Measurements from ENCODE around the gene ELK1. TPM values are rescaled to one million over a fixed set of nuclear protein-coding genes. Genes with fewer than 3 reads are reported as not detected.

The ELK1 gene
- total RNA-seq, 1 donor from 2014 or later, result 7.3 TPM

- no peaks in the 10 kb centered on the region for H3K9me3 ChIP-seq (ENCODE audit: control insufficient read depth in 3 of 3, low read length in 3 of 3)
These were observed 14.4 kb upstream of the ELK1 start for GRCh38 chrX:47664737-47665136.

DNA sequence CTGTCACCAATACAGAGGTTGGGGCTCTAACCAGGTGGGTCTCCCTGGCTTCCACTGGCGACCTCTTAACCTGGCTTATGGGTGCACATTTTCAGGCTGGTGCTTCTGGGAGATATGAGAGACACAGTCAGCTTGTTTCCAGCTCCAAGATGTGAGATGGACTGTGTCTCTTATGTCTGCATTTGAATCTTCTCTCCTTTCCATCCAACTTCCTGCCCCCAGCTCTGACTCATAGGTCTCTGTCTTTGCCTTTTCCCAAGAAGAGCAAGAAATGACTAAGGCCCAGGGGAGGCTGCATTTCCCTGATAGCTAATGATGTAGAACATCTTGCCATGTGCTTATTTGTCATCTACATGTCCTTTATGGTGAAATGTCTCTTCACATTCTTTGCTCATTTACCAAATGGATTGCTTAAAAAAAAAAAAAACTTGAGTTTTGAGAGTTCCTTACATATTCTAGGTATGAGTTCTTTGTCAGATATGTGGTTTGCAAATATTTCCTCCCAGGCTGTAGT is 11.8 kb upstream of the ELK1 start:
- peaks cover 0 to 4% (median 4%) of the 10 kb centered on the region in 3 donors for H3K36me3 ChIP-seq (ENCODE audit: control insufficient read depth in 3 of 3, insufficient read depth in 3 of 3, low read length in 3 of 3)
- H3K27me3 ChIP-seq (ENCODE audit: control insufficient read depth in 3 of 3, insufficient read depth in 3 of 3, low read length in 3 of 3), result no peaks in the 10 kb centered on the region
- H3K9me3 ChIP-seq (ENCODE audit: control insufficient read depth in 3 of 3, low read length in 3 of 3), result no peaks in the 10 kb centered on the region
- H3K4me3 ChIP-seq (ENCODE audit: low read length in 3 of 3), result no peak overlapping the region
- no peak overlapping the region for H3K9ac ChIP-seq (ENCODE audit: low read depth in 1 of 3, low read length in 3 of 3)
- H3K27ac ChIP-seq (ENCODE audit: low read depth, low read length), result no peak overlapping the region
- H3K4me1 ChIP-seq (ENCODE audit: control insufficient read depth in 3 of 3, insufficient read depth in 3 of 3, low read length in 3 of 3), result peaks cover 0 to 5% (median 0%) of the 10 kb centered on the region in 3 donors

More at GRCh38 chrX:47664737-47665136, 14.4 kb upstream of the ELK1 start:
- H3K27me3 ChIP-seq (ENCODE audit: control insufficient read depth in 3 of 3, insufficient read depth in 3 of 3, low read length in 3 of 3), result no peaks in the 10 kb centered on the region
- no peak overlapping the region for H3K9ac ChIP-seq (ENCODE audit: low read depth in 1 of 3, low read length in 3 of 3)
- no peaks in the 10 kb centered on the region for H3K4me1 ChIP-seq (ENCODE audit: control insufficient read depth in 3 of 3, insufficient read depth in 3 of 3, low read length in 3 of 3)
- H3K36me3 ChIP-seq (ENCODE audit: control insufficient read depth in 3 of 3, insufficient read depth in 3 of 3, low read length in 3 of 3), result no peaks in the 10 kb centered on the region
- H3K27ac ChIP-seq (ENCODE audit: low read depth, low read length), result no peak overlapping the region
- no peak overlapping the region for H3K4me3 ChIP-seq (ENCODE audit: low read length in 3 of 3)

GRCh38 chrX:47661539-47661938 is 11.2 kb upstream of the ELK1 start:
- Histone ChIP-seq H3K27me3 (ENCODE audit: control insufficient read depth in 3 of 3, insufficient read depth in 3 of 3, low read length in 3 of 3) (no peaks in the 10 kb centered on the region), H3K9ac (ENCODE audit: low read depth in 1 of 3, low read length in 3 of 3) (no peak overlapping the region), H3K9me3 (ENCODE audit: control insufficient read depth in 3 of 3, low read length in 3 of 3) (no peaks in the 10 kb centered on the region), H3K4me1 (ENCODE audit: control insufficient read depth in 3 of 3, insufficient read depth in 3 of 3, low read length in 3 of 3) (peaks cover 0 to 5% (median 0%) of the 10 kb centered on the region in 3 donors), H3K36me3 (ENCODE audit: control insufficient read depth in 3 of 3, insufficient read depth in 3 of 3, low read length in 3 of 3) (peaks cover 6 to 11% (median 11%) of the 10 kb centered on the region in 3 donors), H3K27ac (ENCODE audit: low read depth, low read length) (no peak overlapping the region), H3K4me3 (ENCODE audit: low read length in 3 of 3) (no peak overlapping the region)

DNA sequence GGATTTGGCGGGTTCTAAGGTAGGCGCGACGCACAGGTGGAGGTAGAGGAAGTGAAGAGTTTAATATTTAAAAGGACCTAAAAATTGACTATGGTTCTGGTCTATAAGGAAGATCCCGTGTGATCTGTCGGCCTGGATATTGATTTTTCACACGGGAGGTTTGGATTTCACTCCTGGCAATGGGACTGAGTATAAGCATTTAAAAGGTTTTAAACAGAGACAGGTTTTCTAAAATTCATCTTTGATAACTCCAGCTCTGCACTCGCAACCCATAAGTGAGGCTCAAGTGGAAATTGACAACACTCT is 9.0 kb upstream of the ELK1 start:
- H3K4me3 ChIP-seq (ENCODE audit: low read length in 3 of 3), result peak overlapping the region; percentile 62 to 91 (median 89)
- H3K27ac ChIP-seq (ENCODE audit: low read depth, low read length), result peak overlapping the region; percentile 96
- H3K4me1 ChIP-seq (ENCODE audit: control insufficient read depth in 3 of 3, insufficient read depth in 3 of 3, low read length in 3 of 3), result peaks cover 0 to 5% (median 0%) of the 10 kb centered on the region in 3 donors
- H3K27me3 ChIP-seq (ENCODE audit: control insufficient read depth in 3 of 3, insufficient read depth in 3 of 3, low read length in 3 of 3), result no peaks in the 10 kb centered on the region
- peak overlapping the region; percentile 61 to 90 (median 88) for H3K9ac ChIP-seq (ENCODE audit: low read depth in 1 of 3, low read length in 3 of 3)
- H3K9me3 ChIP-seq (ENCODE audit: control insufficient read depth in 3 of 3, low read length in 3 of 3), result no peaks in the 10 kb centered on the region
- H3K36me3 ChIP-seq (ENCODE audit: control insufficient read depth in 3 of 3, insufficient read depth in 3 of 3, low read length in 3 of 3), result peaks cover 15 to 19% (median 16%) of the 10 kb centered on the region in 3 donors

DNA sequence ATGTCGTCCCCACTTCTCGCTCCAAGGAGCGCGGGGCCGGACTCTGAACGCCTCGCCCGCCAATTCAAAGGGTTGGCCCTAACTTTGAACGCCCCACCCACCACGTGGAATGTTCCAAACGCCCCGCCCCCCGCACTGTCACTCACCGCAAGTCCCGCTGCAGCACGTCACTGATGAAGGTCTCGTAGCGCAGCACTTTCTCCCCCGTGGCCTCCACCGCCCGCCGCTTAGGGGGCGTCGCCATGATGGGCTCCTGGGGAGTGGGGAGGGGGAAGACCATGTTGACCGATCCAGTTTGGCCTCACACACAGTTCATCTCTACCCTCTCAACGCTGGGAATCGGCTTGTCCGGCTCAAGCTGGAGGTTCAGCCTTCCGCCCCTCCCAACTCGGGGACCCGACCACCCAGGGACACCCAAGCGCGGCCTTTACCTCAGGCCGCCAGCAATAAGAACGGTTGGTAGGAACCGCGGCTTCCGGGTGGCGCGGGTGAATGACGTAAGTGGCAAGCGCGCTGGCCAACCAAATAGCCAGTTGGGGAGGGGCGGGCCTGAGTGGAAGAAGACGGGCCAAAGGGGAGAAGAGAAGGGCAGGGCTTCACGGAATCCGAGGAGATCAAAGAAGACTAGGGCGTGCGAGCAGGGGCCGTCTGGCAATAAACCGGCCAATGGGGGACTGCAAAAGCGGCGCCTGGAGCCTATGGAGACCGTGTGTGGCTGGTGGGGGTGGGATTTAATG is 8.5 kb upstream of the ELK1 start, which contains the start of gene UXT:
TSS of gene UXT (minus strand) at position 497 of the 737 bp plus-strand sequence. CDS start at position 244, 253 bp downstream.
- peaks cover 15 to 19% (median 16%) of the 10 kb centered on the region in 3 donors for H3K36me3 ChIP-seq (ENCODE audit: control insufficient read depth in 3 of 3, insufficient read depth in 3 of 3, low read length in 3 of 3)
- peak within 1 kb of the TSS; percentile 88 to 92 (median 90) for H3K9ac ChIP-seq (ENCODE audit: low read depth in 1 of 3, low read length in 3 of 3)
- H3K4me1 ChIP-seq (ENCODE audit: control insufficient read depth in 3 of 3, insufficient read depth in 3 of 3, low read length in 3 of 3), result peaks cover 0 to 5% (median 0%) of the 10 kb centered on the region in 3 donors
- H3K9me3 ChIP-seq (ENCODE audit: control insufficient read depth in 3 of 3, low read length in 3 of 3), result no peaks in the 10 kb centered on the region
- H3K4me3 ChIP-seq (ENCODE audit: low read length in 3 of 3), result peak within 1 kb of the TSS; percentile 88 to 91 (median 89)
- no peaks in the 10 kb centered on the region for H3K27me3 ChIP-seq (ENCODE audit: control insufficient read depth in 3 of 3, insufficient read depth in 3 of 3, low read length in 3 of 3)
- H3K27ac ChIP-seq (ENCODE audit: low read depth, low read length), result peak within 1 kb of the TSS; percentile 96

- Histone ChIP-seq H3K36me3 (ENCODE audit: control insufficient read depth in 3 of 3, insufficient read depth in 3 of 3, low read length in 3 of 3) (peaks cover 15 to 20% (median 19%) of the 10 kb centered on the region in 3 donors), H3K4me1 (ENCODE audit: control insufficient read depth in 3 of 3, insufficient read depth in 3 of 3, low read length in 3 of 3) (peaks cover 0 to 5% (median 0%) of the 10 kb centered on the region in 3 donors), H3K4me3 (ENCODE audit: low read length in 3 of 3) (peak overlapping the region; percentile 88 to 91 (median 89)), H3K9ac (ENCODE audit: low read depth in 1 of 3, low read length in 3 of 3) (peak overlapping the region; percentile 88 to 92 (median 90)), H3K27me3 (ENCODE audit: control insufficient read depth in 3 of 3, insufficient read depth in 3 of 3, low read length in 3 of 3) (no peaks in the 10 kb centered on the region), H3K9me3 (ENCODE audit: control insufficient read depth in 3 of 3, low read length in 3 of 3) (no peaks in the 10 kb centered on the region), H3K27ac (ENCODE audit: low read depth, low read length) (peak overlapping the region; percentile 96)
These were observed 7.9 kb upstream of the ELK1 start for GRCh38 chrX:47658301-47658683.

GRCh38 chrX:47651043-47651905 is 911 bp upstream of the ELK1 start:
- Histone ChIP-seq H3K9me3 (ENCODE audit: control insufficient read depth in 3 of 3, low read length in 3 of 3) (no peaks in the 10 kb centered on the region), H3K4me3 (ENCODE audit: low read length in 3 of 3) (peak overlapping the region; percentile 73 to 78 (median 73)), H3K27me3 (ENCODE audit: control insufficient read depth in 3 of 3, insufficient read depth in 3 of 3, low read length in 3 of 3) (no peaks in the 10 kb centered on the region), H3K9ac (ENCODE audit: low read depth in 1 of 3, low read length in 3 of 3) (peak overlapping the region; percentile 60 to 79 (median 70)), H3K4me1 (ENCODE audit: control insufficient read depth in 3 of 3, insufficient read depth in 3 of 3, low read length in 3 of 3) (peaks cover 16 to 26% (median 18%) of the 10 kb centered on the region in 3 donors), H3K27ac (ENCODE audit: low read depth, low read length) (peak overlapping the region; percentile 82), H3K36me3 (ENCODE audit: control insufficient read depth in 3 of 3, insufficient read depth in 3 of 3, low read length in 3 of 3) (peaks cover 2 to 17% (median 16%) of the 10 kb centered on the region in 3 donors)

DNA sequence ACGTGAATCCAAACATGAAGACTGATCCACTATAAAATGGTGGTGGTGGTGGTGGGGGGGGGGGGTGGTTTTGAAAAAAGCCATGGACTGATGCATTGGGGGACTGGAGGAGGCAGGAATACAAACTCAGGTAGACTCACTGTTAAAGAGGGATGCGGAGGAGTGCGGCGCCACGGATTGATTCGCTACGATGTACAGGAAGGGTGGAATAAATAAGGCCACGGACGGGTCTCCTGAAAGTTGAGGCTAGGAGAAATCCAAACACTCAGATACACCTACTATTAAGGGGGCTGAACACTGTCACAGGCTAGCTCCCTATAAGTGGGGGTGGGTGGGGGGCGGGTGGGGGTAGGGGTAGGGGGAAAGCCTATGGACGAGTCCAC is 591 bp downstream of the ELK1 start:
- Histone ChIP-seq H3K36me3 (ENCODE audit: control insufficient read depth in 3 of 3, insufficient read depth in 3 of 3, low read length in 3 of 3) (peaks cover 0 to 14% (median 5%) of the 10 kb centered on the region in 3 donors), H3K9ac (ENCODE audit: low read depth in 1 of 3, low read length in 3 of 3) (peak overlapping the region in 2 of 3 donors; percentile 50 to 83), H3K4me3 (ENCODE audit: low read length in 3 of 3) (peak overlapping the region; percentile 72 to 87 (median 82)), H3K4me1 (ENCODE audit: control insufficient read depth in 3 of 3, insufficient read depth in 3 of 3, low read length in 3 of 3) (peaks cover 16 to 26% (median 18%) of the 10 kb centered on the region in 3 donors), H3K9me3 (ENCODE audit: control insufficient read depth in 3 of 3, low read length in 3 of 3) (no peaks in the 10 kb centered on the region), H3K27me3 (ENCODE audit: control insufficient read depth in 3 of 3, insufficient read depth in 3 of 3, low read length in 3 of 3) (no peaks in the 10 kb centered on the region), H3K27ac (ENCODE audit: low read depth, low read length) (peak overlapping the region; percentile 90)

- Histone ChIP-seq H3K9ac (ENCODE audit: low read depth in 1 of 3, low read length in 3 of 3) (peak overlapping the region; percentile 20 to 33 (median 33)), H3K4me1 (ENCODE audit: control insufficient read depth in 3 of 3, insufficient read depth in 3 of 3, low read length in 3 of 3) (peaks cover 18 to 26% (median 20%) of the 10 kb centered on the region in 3 donors), H3K27me3 (ENCODE audit: control insufficient read depth in 3 of 3, insufficient read depth in 3 of 3, low read length in 3 of 3) (no peaks in the 10 kb centered on the region), H3K9me3 (ENCODE audit: control insufficient read depth in 3 of 3, low read length in 3 of 3) (no peaks in the 10 kb centered on the region), H3K36me3 (ENCODE audit: control insufficient read depth in 3 of 3, insufficient read depth in 3 of 3, low read length in 3 of 3) (peaks cover 0 to 14% (median 5%) of the 10 kb centered on the region in 3 donors), H3K4me3 (ENCODE audit: low read length in 3 of 3) (peak overlapping the region; percentile 23 to 82 (median 49)), H3K27ac (ENCODE audit: low read depth, low read length) (no peak overlapping the region)
These were observed 1.1 kb downstream of the ELK1 start for GRCh38 chrX:47649271-47649670.
